ENCODE results near the gene GNPDA2.

Gene GNPDA2

GRCh38 chr4:44678094-44679041 lies 48.0 kb downstream of the GNPDA2 start, which contains the start of gene GUF1:
Gene GUF1, plus strand, starts transcription at chr4:44678420. Its CDS starts 203 bp downstream, at chr4:44678623.
- Histone ChIP-seq H3K36me3 (ENCODE audit: control insufficient read depth, low read depth, low read length) (peaks cover 23% of the 10 kb centered on the region), H3K9me3 (ENCODE audit: control insufficient read depth, low read depth, low read length) (no peaks in the 10 kb centered on the region), H3K9ac (ENCODE audit: low read length) (peak within 1 kb of the TSS; percentile 88), H3K4me3 (ENCODE audit: low read length) (peak within 1 kb of the TSS; percentile 81), H3K4me1 (ENCODE audit: control insufficient read depth, low read depth, low read length) (peaks cover 9% of the 10 kb centered on the region), H3K27me3 (ENCODE audit: control insufficient read depth, insufficient read depth, low read length) (no peaks in the 10 kb centered on the region), H3K27ac (ENCODE audit: low read length) (peak within 1 kb of the TSS; percentile 72)

- no peak overlapping the region for H3K4me3 ChIP-seq (ENCODE audit: low read length)
- H3K4me1 ChIP-seq (ENCODE audit: control insufficient read depth, low read depth, low read length), result peaks cover 9% of the 10 kb centered on the region
- H3K27me3 ChIP-seq (ENCODE audit: control insufficient read depth, insufficient read depth, low read length), result no peaks in the 10 kb centered on the region
- H3K36me3 ChIP-seq (ENCODE audit: control insufficient read depth, low read depth, low read length), result no peaks in the 10 kb centered on the region
- H3K27ac ChIP-seq (ENCODE audit: low read length), result no peak overlapping the region
- H3K9me3 ChIP-seq (ENCODE audit: control insufficient read depth, low read depth, low read length), result no peaks in the 10 kb centered on the region
- no peak overlapping the region for H3K9ac ChIP-seq (ENCODE audit: low read length)
Measured at GRCh38 chr4:44675366-44675765, 51.0 kb downstream of the GNPDA2 start.

GRCh38 chr4:44674471-44674870 lies 51.9 kb downstream of the GNPDA2 start:
- H3K9me3 ChIP-seq (ENCODE audit: control insufficient read depth, low read depth, low read length), result no peaks in the 10 kb centered on the region
- H3K4me1 ChIP-seq (ENCODE audit: control insufficient read depth, low read depth, low read length), result peaks cover 4% of the 10 kb centered on the region
- no peak overlapping the region for H3K27ac ChIP-seq (ENCODE audit: low read length)
- H3K4me3 ChIP-seq (ENCODE audit: low read length), result no peak overlapping the region
- no peaks in the 10 kb centered on the region for H3K36me3 ChIP-seq (ENCODE audit: control insufficient read depth, low read depth, low read length)
- no peak overlapping the region for H3K9ac ChIP-seq (ENCODE audit: low read length)
- H3K27me3 ChIP-seq (ENCODE audit: control insufficient read depth, insufficient read depth, low read length), result no peaks in the 10 kb centered on the region

GRCh38 chr4:44671636-44672035 lies 54.7 kb downstream of the GNPDA2 start:
- no peak overlapping the region for H3K27ac ChIP-seq (ENCODE audit: low read length)

GRCh38 chr4:44670506-44671199 lies 55.7 kb downstream of the GNPDA2 start:
- no peaks in the 10 kb centered on the region for H3K4me1 ChIP-seq (ENCODE audit: control insufficient read depth, low read depth, low read length)
- no peaks in the 10 kb centered on the region for H3K9me3 ChIP-seq (ENCODE audit: control insufficient read depth, low read depth, low read length)
- no peaks in the 10 kb centered on the region for H3K27me3 ChIP-seq (ENCODE audit: control insufficient read depth, insufficient read depth, low read length)
- no peak overlapping the region for H3K4me3 ChIP-seq (ENCODE audit: low read length)
- no peak overlapping the region for H3K27ac ChIP-seq (ENCODE audit: low read length)
- no peaks in the 10 kb centered on the region for H3K36me3 ChIP-seq (ENCODE audit: control insufficient read depth, low read depth, low read length)
- no peak overlapping the region for H3K9ac ChIP-seq (ENCODE audit: low read length)

More at GRCh38 chr4:44671636-44672035, 54.7 kb downstream of the GNPDA2 start:
- no peaks in the 10 kb centered on the region for H3K36me3 ChIP-seq (ENCODE audit: control insufficient read depth, low read depth, low read length)
- no peak overlapping the region for H3K4me3 ChIP-seq (ENCODE audit: low read length)
- no peaks in the 10 kb centered on the region for H3K27me3 ChIP-seq (ENCODE audit: control insufficient read depth, insufficient read depth, low read length)
- no peaks in the 10 kb centered on the region for H3K9me3 ChIP-seq (ENCODE audit: control insufficient read depth, low read depth, low read length)
- no peak overlapping the region for H3K9ac ChIP-seq (ENCODE audit: low read length)
- H3K4me1 ChIP-seq (ENCODE audit: control insufficient read depth, low read depth, low read length), result no peaks in the 10 kb centered on the region

GRCh38 chr4:44668526-44668925 lies 57.8 kb downstream of the GNPDA2 start:
- no peak overlapping the region for H3K4me3 ChIP-seq (ENCODE audit: low read length)
- H3K4me1 ChIP-seq (ENCODE audit: control insufficient read depth, low read depth, low read length), result no peaks in the 10 kb centered on the region
- no peak overlapping the region for H3K9ac ChIP-seq (ENCODE audit: low read length)
- H3K36me3 ChIP-seq (ENCODE audit: control insufficient read depth, low read depth, low read length), result no peaks in the 10 kb centered on the region
- no peaks in the 10 kb centered on the region for H3K9me3 ChIP-seq (ENCODE audit: control insufficient read depth, low read depth, low read length)
- no peak overlapping the region for H3K27ac ChIP-seq (ENCODE audit: low read length)
- H3K27me3 ChIP-seq (ENCODE audit: control insufficient read depth, insufficient read depth, low read length), result no peaks in the 10 kb centered on the region

- H3K4me3 ChIP-seq (ENCODE audit: low read length), result no peak overlapping the region
Measured at GRCh38 chr4:44663539-44664263, 62.7 kb downstream of the GNPDA2 start.

GRCh38 chr4:44662623-44663005 lies 63.7 kb downstream of the GNPDA2 start:
- Histone ChIP-seq H3K27ac (ENCODE audit: low read length) (no peak overlapping the region), H3K36me3 (ENCODE audit: control insufficient read depth, low read depth, low read length) (no peaks in the 10 kb centered on the region), H3K27me3 (ENCODE audit: control insufficient read depth, insufficient read depth, low read length) (no peaks in the 10 kb centered on the region), H3K4me1 (ENCODE audit: control insufficient read depth, low read depth, low read length) (no peaks in the 10 kb centered on the region), H3K9ac (ENCODE audit: low read length) (no peak overlapping the region), H3K9me3 (ENCODE audit: control insufficient read depth, low read depth, low read length) (no peaks in the 10 kb centered on the region), H3K4me3 (ENCODE audit: low read length) (no peak overlapping the region)

More at GRCh38 chr4:44663539-44664263, 62.7 kb downstream of the GNPDA2 start:
- Histone ChIP-seq H3K27ac (ENCODE audit: low read length) (no peak overlapping the region), H3K9ac (ENCODE audit: low read length) (no peak overlapping the region), H3K36me3 (ENCODE audit: control insufficient read depth, low read depth, low read length) (no peaks in the 10 kb centered on the region), H3K27me3 (ENCODE audit: control insufficient read depth, insufficient read depth, low read length) (no peaks in the 10 kb centered on the region), H3K9me3 (ENCODE audit: control insufficient read depth, low read depth, low read length) (no peaks in the 10 kb centered on the region), H3K4me1 (ENCODE audit: control insufficient read depth, low read depth, low read length) (no peaks in the 10 kb centered on the region)

GRCh38 chr4:44661940-44662622 lies 64.3 kb downstream of the GNPDA2 start:
- Histone ChIP-seq H3K9me3 (ENCODE audit: control insufficient read depth, low read depth, low read length) (no peaks in the 10 kb centered on the region), H3K36me3 (ENCODE audit: control insufficient read depth, low read depth, low read length) (no peaks in the 10 kb centered on the region), H3K9ac (ENCODE audit: low read length) (no peak overlapping the region), H3K4me1 (ENCODE audit: control insufficient read depth, low read depth, low read length) (no peaks in the 10 kb centered on the region), H3K27ac (ENCODE audit: low read length) (no peak overlapping the region), H3K27me3 (ENCODE audit: control insufficient read depth, insufficient read depth, low read length) (no peaks in the 10 kb centered on the region), H3K4me3 (ENCODE audit: low read length) (no peak overlapping the region)

GRCh38 chr4:44660396-44660795 lies 66.0 kb downstream of the GNPDA2 start:
- Histone ChIP-seq H3K9me3 (ENCODE audit: control insufficient read depth, low read depth, low read length) (no peaks in the 10 kb centered on the region), H3K4me1 (ENCODE audit: control insufficient read depth, low read depth, low read length) (no peaks in the 10 kb centered on the region), H3K9ac (ENCODE audit: low read length) (no peak overlapping the region), H3K4me3 (ENCODE audit: low read length) (no peak overlapping the region), H3K27ac (ENCODE audit: low read length) (no peak overlapping the region), H3K36me3 (ENCODE audit: control insufficient read depth, low read depth, low read length) (no peaks in the 10 kb centered on the region), H3K27me3 (ENCODE audit: control insufficient read depth, insufficient read depth, low read length) (no peaks in the 10 kb centered on the region)

- no peak overlapping the region for H3K9ac ChIP-seq (ENCODE audit: low read length)
- H3K4me1 ChIP-seq (ENCODE audit: control insufficient read depth, low read depth, low read length), result no peaks in the 10 kb centered on the region
- H3K9me3 ChIP-seq (ENCODE audit: control insufficient read depth, low read depth, low read length), result no peaks in the 10 kb centered on the region
- no peak overlapping the region for H3K4me3 ChIP-seq (ENCODE audit: low read length)
- no peaks in the 10 kb centered on the region for H3K27me3 ChIP-seq (ENCODE audit: control insufficient read depth, insufficient read depth, low read length)
- no peak overlapping the region for H3K27ac ChIP-seq (ENCODE audit: low read length)
- no peaks in the 10 kb centered on the region for H3K36me3 ChIP-seq (ENCODE audit: control insufficient read depth, low read depth, low read length)
Measured at GRCh38 chr4:44652002-44652401, 74.4 kb downstream of the GNPDA2 start.

Measured in iPS-18a (cell line).